ENCODE data around the gene MUL1. TPM values are rescaled to one million over a fixed set of nuclear protein-coding genes. Genes with fewer than 3 reads are reported as not detected.
"Not testable (repeated sequence)": the region's sequence is repeated elsewhere in the genome, so short reads cannot be mapped to it uniquely, and the experiment has no call there.

Gene MUL1
- total and polyA plus RNA-seq, 3 donors from 2014 or later = 22.4 to 32.0 (median 28.9) TPM

DNA sequence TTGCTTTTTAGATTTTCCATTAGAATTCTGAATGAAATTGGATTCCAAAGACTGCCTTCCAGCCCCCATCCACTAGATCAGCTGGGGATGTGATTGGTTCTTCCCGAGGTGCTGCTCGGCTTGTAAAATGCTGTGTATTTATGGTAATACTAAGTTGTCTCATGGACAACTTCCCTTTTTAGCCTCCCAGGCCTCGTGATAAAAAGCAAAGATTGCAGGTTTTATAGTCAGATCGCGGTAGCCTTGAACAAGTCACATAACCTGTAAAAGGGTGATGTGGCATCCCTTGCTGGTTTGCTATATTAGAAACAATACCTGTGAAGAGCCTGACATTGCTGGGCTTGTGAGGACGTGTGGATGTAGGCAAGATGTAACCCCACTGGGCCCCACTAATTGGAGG, 10.4 kb downstream of the MUL1 start:
- no peak for TF ChIP-seq CTCF (IDR thresholded peaks at IDR 0.05)
- TF ChIP-seq POLR2A (IDR thresholded peaks at IDR 0.05) = no peak
- H3K36me3 ChIP-seq (ENCODE audit: low read depth, missing control alignments) = no peaks in the 10 kb centered on the region

DNA sequence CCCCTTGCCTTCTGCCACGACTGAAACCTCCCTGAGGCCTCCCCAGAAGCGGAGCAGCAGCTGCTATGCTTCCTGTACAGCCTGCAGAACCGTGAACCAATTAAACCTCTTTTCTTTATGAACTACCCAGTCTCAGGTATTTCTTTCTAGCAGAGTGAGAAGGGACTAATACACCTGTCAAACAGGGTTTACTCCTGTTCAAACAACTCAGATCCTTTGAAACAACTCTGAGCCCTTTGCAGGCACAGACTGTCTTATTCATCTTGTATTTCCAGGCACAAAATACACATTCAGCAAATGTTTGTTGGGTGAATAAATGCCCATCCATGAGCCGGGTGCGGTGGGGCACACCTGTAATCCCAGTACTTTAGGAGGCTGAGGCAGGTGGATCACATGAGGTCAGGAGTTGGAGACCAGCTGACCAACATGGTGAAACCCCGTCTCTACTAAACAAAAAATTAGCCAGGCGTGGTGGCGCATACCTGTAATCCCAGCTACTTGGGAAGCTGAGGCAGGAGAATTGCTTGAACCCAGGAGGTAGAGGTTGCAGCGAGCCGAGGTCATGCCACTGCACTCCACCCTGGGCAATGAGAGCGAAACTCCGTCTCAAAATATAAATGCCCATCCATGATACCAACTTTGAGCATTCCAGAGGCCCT, 11.1 kb downstream of the MUL1 start:
- peaks cover 11% of the 10 kb centered on the region for H3K4me1 ChIP-seq
- intact Hi-C loops (cut with DNase I; ENCODE audit: low total_unique reads) = loop anchor here (10.0 kb wide), 3 partner anchors 122 to 572 kb away; partner anchors contain the start of gene PLA2G2E
- not testable (repeated sequence) for H3K27me3 ChIP-seq; H3K27ac ChIP-seq; H3K4me3 ChIP-seq; H3K9me3 ChIP-seq; H3K36me3 ChIP-seq (ENCODE audit: low read depth, missing control alignments); DNase-seq
- 91% methylated on average over 12 of the region's 12 CpGs for WGBS, 2 donors

More for the DNA sequence above, 10.4 kb downstream of the MUL1 start:
- Histone ChIP-seq H3K4me1 (peaks cover 11% of the 10 kb centered on the region), H3K27ac (no peak overlapping the region), H3K27me3 (no peaks in the 10 kb centered on the region), H3K4me3 (no peak overlapping the region), H3K9me3 (no peaks in the 10 kb centered on the region)
- intact Hi-C loops (cut with DNase I; ENCODE audit: low total_unique reads) = loop anchor here (10.0 kb wide), 3 partner anchors 123 to 573 kb away; partner anchors contain the start of gene PLA2G2E
- 72 to 80% methylated on average over 6 of the region's 6 CpGs for WGBS, 2 donors
- no peak for DNase-seq

DNA sequence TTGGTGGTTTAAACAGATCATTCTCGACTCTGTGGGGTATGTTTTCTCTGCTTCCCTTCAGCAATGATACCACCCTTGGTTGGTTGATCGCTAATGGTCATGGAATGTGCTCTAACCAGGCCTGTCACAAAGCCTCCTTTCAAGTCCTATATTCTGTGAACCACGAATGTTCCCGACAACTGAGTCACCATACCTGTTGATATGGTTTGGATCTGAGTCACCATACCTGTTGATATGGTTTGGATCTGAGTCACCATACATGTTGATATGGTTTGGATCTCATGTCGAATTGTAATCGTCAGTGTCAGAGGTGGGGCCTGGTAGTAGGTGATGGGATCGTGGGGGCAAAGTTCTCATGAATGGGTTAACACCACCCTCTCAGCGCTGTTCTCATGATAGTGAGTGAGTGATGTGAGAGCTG, 11.7 kb downstream of the MUL1 start:
- no peak for DNase-seq
- no peak for TF ChIP-seq POLR2A (IDR thresholded peaks at IDR 0.05)
- no peak for TF ChIP-seq CTCF (IDR thresholded peaks at IDR 0.05)

GRCh38 chr1:20495661-20496060, 12.3 kb downstream of the MUL1 start:
- intact Hi-C loops (cut with DNase I; ENCODE audit: low total_unique reads) = loop anchor here (10.0 kb wide), 3 partner anchors 121 to 571 kb away; partner anchors contain the start of gene PLA2G2E
- Histone ChIP-seq H3K36me3 (ENCODE audit: low read depth, missing control alignments) (no peaks in the 10 kb centered on the region), H3K4me3 (no peak overlapping the region), H3K27me3 (no peaks in the 10 kb centered on the region), H3K27ac (no peak overlapping the region), H3K4me1 (peaks cover 11% of the 10 kb centered on the region), H3K9me3 (no peaks in the 10 kb centered on the region)
- WGBS, 2 donors = 83 to 86% methylated on average over 1 of the region's 1 CpG
- TF ChIP-seq POLR2A (IDR thresholded peaks at IDR 0.05) = no peak
- TF ChIP-seq CTCF (IDR thresholded peaks at IDR 0.05) = no peak
- DNase-seq = no peak

More for the DNA sequence above, 11.7 kb downstream of the MUL1 start:
- Histone ChIP-seq H3K4me1 (peaks cover 11% of the 10 kb centered on the region), H3K4me3 (no peak overlapping the region), H3K36me3 (ENCODE audit: low read depth, missing control alignments) (no peaks in the 10 kb centered on the region), H3K27me3 (no peaks in the 10 kb centered on the region), H3K27ac (no peak overlapping the region), H3K9me3 (no peaks in the 10 kb centered on the region)
- WGBS, 2 donors = 90 to 91% methylated on average over 8 of the region's 8 CpGs
- intact Hi-C loops (cut with DNase I; ENCODE audit: low total_unique reads) = loop anchor here (10.0 kb wide), 3 partner anchors 121 to 571 kb away; partner anchors contain the start of gene PLA2G2E

DNA sequence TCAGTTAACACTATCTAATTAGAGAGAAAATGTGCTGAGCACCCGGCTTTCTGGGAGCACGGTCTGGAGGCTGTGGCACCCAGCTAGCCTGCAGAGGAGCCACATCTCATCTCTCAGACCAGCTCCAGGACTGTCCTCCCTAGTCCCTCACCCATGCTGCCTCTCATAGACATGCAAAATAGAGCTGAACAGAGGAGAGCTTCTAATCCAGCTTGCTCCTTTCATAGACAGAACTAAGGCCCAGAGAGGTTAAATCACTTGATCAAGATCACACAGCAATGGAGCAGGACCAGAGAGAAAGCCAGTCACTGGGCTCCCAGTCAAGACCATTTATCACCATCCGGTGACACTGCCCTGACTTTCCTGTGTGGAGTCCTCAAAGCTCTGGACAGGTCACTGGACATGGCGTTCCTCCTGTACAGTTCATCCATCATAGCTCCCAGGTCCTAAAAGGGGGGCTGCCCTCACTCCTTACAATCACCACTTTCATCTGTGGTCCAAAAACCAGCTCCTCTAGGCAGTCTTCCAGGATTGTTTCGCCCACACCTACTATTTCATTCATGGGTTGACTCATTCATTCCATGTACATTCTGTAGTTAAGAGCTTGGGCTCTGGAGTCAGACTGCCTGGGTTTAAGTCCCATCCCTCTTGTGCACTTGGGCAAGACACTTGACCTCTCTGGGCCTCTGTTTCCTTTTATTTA, 13.2 kb downstream of the MUL1 start:
- DNase-seq = no peak
- Histone ChIP-seq H3K36me3 (ENCODE audit: low read depth, missing control alignments) (no peaks in the 10 kb centered on the region), H3K9me3 (no peaks in the 10 kb centered on the region), H3K4me3 (no peak overlapping the region), H3K27me3 (no peaks in the 10 kb centered on the region), H3K27ac (no peak overlapping the region), H3K4me1 (peaks cover 11% of the 10 kb centered on the region)
- TF ChIP-seq POLR2A (IDR thresholded peaks at IDR 0.05) = no peak
- WGBS, 2 donors = 52 to 68% methylated on average over 5 of the region's 5 CpGs
- intact Hi-C loops (cut with DNase I; ENCODE audit: low total_unique reads) = loop anchor here (10.0 kb wide), 3 partner anchors 120 to 570 kb away; partner anchors contain the start of gene PLA2G2E

All from testis (tissue), 3 donors.